GM13976 (cell line): Measurements from ENCODE around the gene STOX2.
A peak's percentile ranks its signal among the peaks of the same experiment; 100 is the strongest.
"Not testable (repeated sequence)": the region's sequence is repeated elsewhere in the genome, so short reads cannot be mapped to it uniquely, and the experiment has no call there.

Experiments used
- DNase-seq: peaks from one replicate; pipeline ENCODE4 v3.0.0; 2012; ENCODE audit warnings: low spot score
- CTCF ChIP-seq: IDR thresholded peaks from 2 replicates; pipeline ENCODE4 v1.5.1; 2012; ENCODE audit warnings: borderline replicate concordance, mild to moderate bottlenecking; ENCODE audit not compliant: insufficient read depth; ENCODE audit errors: extremely low read depth, missing control alignments, control extremely low read depth
- in situ Hi-C: fragments of 300-500 bp; cut with MboI; formaldehyde crosslinking; loops from one replicate; pipeline ENCODE4 v1.12.0; 2022; ENCODE audit warnings: low sequenced_read_pairs, mixed read lengths, inconsistent platforms; ENCODE audit not compliant: unreplicated experiment

The STOX2 gene

DNA sequence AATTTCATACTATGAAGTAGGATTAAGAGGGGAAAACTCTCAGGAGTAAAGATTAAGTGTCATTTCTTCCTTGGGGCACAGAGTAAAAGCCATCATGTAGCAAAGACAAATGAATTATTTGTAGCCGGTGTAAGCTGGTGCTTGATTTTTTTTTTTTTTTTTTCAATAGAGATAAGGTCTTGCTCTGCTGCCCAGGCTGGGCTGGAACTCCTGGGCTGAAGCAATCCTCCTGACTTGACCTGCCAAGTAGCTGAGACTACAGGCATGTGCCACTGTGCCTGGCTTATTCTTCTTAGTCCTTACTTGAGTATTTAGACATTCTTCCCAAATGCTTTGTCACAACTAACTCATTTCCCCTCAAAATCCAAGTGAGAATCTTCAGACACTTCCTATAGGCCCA lies 125.7 kb downstream of the STOX2 start:
- no peak for DNase-seq
- in situ Hi-C loops, result no loop called here
- TF ChIP-seq CTCF, result no peak

- DNase-seq, result no peak
- in situ Hi-C loops, result no loop called here
- no peak for TF ChIP-seq CTCF
Measured at GRCh38 chr4:184032091-184032490, 127.0 kb downstream of the STOX2 start.

DNA sequence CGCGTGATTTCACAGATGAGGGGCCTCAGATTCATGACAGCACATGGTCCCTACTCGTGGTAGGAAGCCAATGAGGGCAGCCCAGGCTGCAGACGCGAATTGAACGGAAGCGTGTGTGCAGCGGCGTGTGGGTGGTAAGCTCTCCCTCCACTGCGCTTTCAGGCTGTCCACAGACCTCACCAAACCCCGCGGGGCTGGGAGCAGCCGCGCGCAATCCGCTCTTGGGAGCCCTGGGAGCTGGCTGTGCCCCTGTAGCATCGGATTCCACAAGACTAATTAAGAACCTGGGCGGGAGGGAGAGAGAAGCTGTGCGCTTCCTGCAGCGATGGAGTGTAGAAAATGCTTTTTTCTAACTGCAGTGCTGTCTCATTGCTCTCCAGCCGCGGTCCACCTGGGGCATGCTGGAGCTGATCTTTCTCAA lies 134.9 kb downstream of the STOX2 start:
- peak; percentile 44 for DNase-seq
- in situ Hi-C loops, result no loop called here
- TF ChIP-seq CTCF, result no peak

GRCh38 chr4:184041156-184041555 lies 136.0 kb downstream of the STOX2 start:
- TF ChIP-seq CTCF, result no peak
- no peak for DNase-seq
- in situ Hi-C loops, result no loop called here

DNA sequence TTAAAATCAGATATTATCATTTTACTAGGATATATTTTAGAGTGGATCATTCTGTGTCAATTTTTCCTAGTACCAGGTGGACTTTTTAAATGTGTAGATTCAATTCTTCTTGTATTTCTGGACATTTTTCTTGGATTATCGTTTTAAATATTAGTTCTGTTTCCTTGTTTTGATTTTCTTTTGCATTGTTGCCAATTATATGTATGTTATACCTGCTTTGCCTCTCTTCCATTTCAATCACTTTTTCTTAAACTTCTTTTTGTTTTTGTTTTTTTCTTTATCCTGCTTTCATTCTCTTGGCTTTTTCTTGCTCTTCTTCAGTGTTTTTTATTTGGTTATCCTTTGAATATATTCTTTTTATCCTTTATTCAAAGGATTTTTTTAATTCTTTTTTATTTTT lies 141.0 kb downstream of the STOX2 start:
- no peak for TF ChIP-seq CTCF
- in situ Hi-C loops, result no loop called here
- no peak for DNase-seq

DNA sequence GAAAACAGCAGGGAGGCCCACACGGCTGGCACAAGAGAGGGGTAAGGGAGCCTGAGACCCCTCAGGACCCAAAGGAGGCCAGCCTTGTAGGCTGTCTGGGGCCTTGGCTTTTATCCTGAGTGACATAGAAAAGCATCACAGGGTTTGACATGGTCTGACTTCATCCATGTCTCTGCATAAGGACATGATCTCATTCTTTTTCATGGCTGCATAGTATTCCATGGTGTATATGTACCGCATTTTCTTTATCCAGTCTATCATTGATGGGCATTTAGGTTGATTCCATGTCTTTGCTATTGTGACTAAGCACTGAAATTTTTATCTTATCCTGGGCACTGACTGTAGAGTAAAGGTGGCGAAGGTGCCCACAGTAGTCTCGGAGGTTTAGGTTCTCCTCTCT lies 146.2 kb downstream of the STOX2 start:
- DNase-seq, result not testable (repeated sequence)

GRCh38 chr4:184052616-184053015 lies 147.5 kb downstream of the STOX2 start:
- in situ Hi-C loops, result no loop called here
- no peak for TF ChIP-seq CTCF
- no peak for DNase-seq

More for the DNA sequence above, 146.2 kb downstream of the STOX2 start:
- in situ Hi-C loops, result not testable (repeated sequence)
